Neural cell (in vitro differentiated cells): ENCODE measurements around the gene SUGCT. TPM values are rescaled to one million over a fixed set of nuclear protein-coding genes. Genes with fewer than 3 reads are reported as not detected.

Experiments used
- H2AFZ ChIP-seq: fragments of 200-600, 300-800 bp; sonication (generic), shearing (Covaris generic); 2 replicates; pipeline ENCODE4 v1.6.0; 2014; ENCODE audit warnings: low read depth, mild to moderate bottlenecking, antibody characterized with exemption, low read length, moderate library complexity
- H3F3A ChIP-seq: fragments of 200-600 bp; shearing (Covaris generic); 2 replicates; pipeline ENCODE4 v1.6.1; 2016; ENCODE audit warnings: mild to moderate bottlenecking, moderate library complexity, mixed read lengths, antibody characterized with exemption, low read length; ENCODE audit not compliant: insufficient read depth, poor library complexity, severe bottlenecking
- H3K27ac ChIP-seq: fragments of 200-600, 300-800 bp; sonication (generic), shearing (Covaris generic); 2 replicates; pipeline ENCODE4 v1.5.1; 2014; ENCODE audit warnings: mild to moderate bottlenecking, low read length, moderate library complexity
- H3K27me3 ChIP-seq: fragments of 300-800, 200-600 bp; sonication (generic), shearing (Covaris generic); 2 replicates; pipeline ENCODE4 v1.6.0; 2014; ENCODE audit warnings: mild to moderate bottlenecking, low read depth, low read length, moderate library complexity; ENCODE audit not compliant: insufficient read depth
- H3K36me3 ChIP-seq: fragments of 300-800, 200-600 bp; sonication (generic), shearing (Covaris generic); 2 replicates; pipeline ENCODE4 v1.5.1; 2014; ENCODE audit warnings: mild to moderate bottlenecking, antibody characterized with exemption, low read length, moderate library complexity; ENCODE audit not compliant: insufficient read depth
- H3K4me2 ChIP-seq: fragments of 300-800, 200-600 bp; sonication (generic), shearing (Covaris generic); 2 replicates; pipeline ENCODE4 v1.6.0; 2014; ENCODE audit warnings: mild to moderate bottlenecking, low read length
- H3K4me3 ChIP-seq: fragments of 300-800, 200-600 bp; sonication (generic), shearing (Covaris generic); 2 replicates; pipeline ENCODE4 v1.5.1; 2014; ENCODE audit warnings: mild to moderate bottlenecking, low read length, moderate library complexity
- H3K79me2 ChIP-seq: fragments of 200-600 bp; shearing (Covaris generic); replicated peaks from 2 replicates; pipeline ENCODE4 v1.6.0; 2014; ENCODE audit warnings: mild to moderate bottlenecking, low read length, moderate library complexity; ENCODE audit not compliant: insufficient read depth
- H3K9ac ChIP-seq: fragments of 300-800, 200-600 bp; sonication (generic), shearing (Covaris generic); 2 replicates; pipeline ENCODE4 v1.6.1; 2016; ENCODE audit warnings: mild to moderate bottlenecking, low read length, mixed read lengths
- H3K9me2 ChIP-seq: fragments of 200-600 bp; shearing (Covaris generic); 2 replicates; pipeline ENCODE4 v1.6.1; 2016; ENCODE audit warnings: mild to moderate bottlenecking, low read length, mixed read lengths; ENCODE audit not compliant: insufficient read depth
- H3K9me3 ChIP-seq: fragments of 200-600, 300-800 bp; sonication (generic), shearing (Covaris generic); 2 replicates; pipeline ENCODE4 v1.6.1; 2016; ENCODE audit warnings: mild to moderate bottlenecking, mixed run types, low read length, moderate library complexity, mixed read lengths
- H4K20me1 ChIP-seq: fragments of 200-600 bp; shearing (Covaris generic); 2 replicates; pipeline ENCODE4 v1.6.1; 2016; ENCODE audit warnings: mild to moderate bottlenecking, mixed run types; ENCODE audit not compliant: insufficient read depth
- CTCF ChIP-seq: fragments of 450-650 bp; IDR thresholded peaks from 2 replicates; pipeline ENCODE4 v1.5.1; 2014; ENCODE audit warnings: antibody characterized with exemption, mild to moderate bottlenecking, moderate library complexity; ENCODE audit not compliant: poor library complexity, severe bottlenecking
- EP300 ChIP-seq: fragments of 450-650 bp; conservative IDR thresholded peaks from 2 replicates; pipeline ENCODE4 v1.6.1; 2014; ENCODE audit warnings: antibody characterized with exemption, mild to moderate bottlenecking, moderate library complexity; ENCODE audit not compliant: poor library complexity, severe bottlenecking
- EZH2 ChIP-seq: fragments of 200-600, 300-800 bp; shearing (Covaris generic), sonication (generic); IDR thresholded peaks from 2 replicates; pipeline ENCODE4 v1.6.1; 2014; ENCODE audit warnings: antibody characterized with exemption, low read length, borderline replicate concordance, mild to moderate bottlenecking; ENCODE audit not compliant: insufficient read depth, poor library complexity, severe bottlenecking
- MXI1 ChIP-seq: fragments of 450-650 bp; conservative IDR thresholded peaks from 2 replicates; pipeline ENCODE4 v1.6.1; 2014; ENCODE audit warnings: antibody characterized with exemption, mild to moderate bottlenecking; ENCODE audit not compliant: poor library complexity, severe bottlenecking
- POLR2AphosphoS5 ChIP-seq: IDR thresholded peaks from 2 replicates; pipeline ENCODE4 v1.6.1; 2012
- RAD21 ChIP-seq: fragments of 450-650 bp; conservative IDR thresholded peaks from 2 replicates; pipeline ENCODE4 v1.6.1; 2014; ENCODE audit warnings: antibody characterized with exemption, mild to moderate bottlenecking, moderate library complexity
- REST ChIP-seq: IDR thresholded peaks from 2 replicates; pipeline ENCODE4 v1.6.1; 2012; ENCODE audit warnings: borderline replicate concordance
- SMC3 ChIP-seq: fragments of 450-650 bp; conservative IDR thresholded peaks from 2 replicates; pipeline ENCODE4 v1.6.1; 2014; ENCODE audit warnings: antibody characterized with exemption, mild to moderate bottlenecking, moderate library complexity; ENCODE audit not compliant: poor library complexity
- TAF1 ChIP-seq: IDR thresholded peaks from 2 replicates; pipeline ENCODE4 v1.6.1; 2012; ENCODE audit warnings: low read depth
- polyA plus RNA-seq: library from polyadenylated mRNA; depleted of rRNA; stranded (reverse); fragments of >200 nt; gene quantifications from 2 replicates; pipeline ENCODE4 v1.2.3, GENCODE V29; 2014

SUGCT gene
- polyA plus RNA-seq, 1 donor from 2014 or later = not detected

GRCh38 chr7:40283391-40283790, 148.6 kb downstream of the SUGCT start:
- TF ChIP-seq RAD21 (no peak), POLR2AphosphoS5 (no peak), TAF1 (no peak), CTCF (no peak), EP300 (no peak), SMC3 (no peak)
- H3F3A ChIP-seq = no peaks in the 10 kb centered on the region
- H2AFZ ChIP-seq = no peak overlapping the region
- no peak overlapping the region for H3K27ac ChIP-seq
- no peaks in the 10 kb centered on the region for H3K36me3 ChIP-seq
- no peak overlapping the region for H3K4me3 ChIP-seq
- no peaks in the 10 kb centered on the region for H4K20me1 ChIP-seq
- no peak overlapping the region for H3K4me2 ChIP-seq
- H3K9me3 ChIP-seq = no peaks in the 10 kb centered on the region
- H3K79me2 ChIP-seq = no peaks in the 10 kb centered on the region
- no peak overlapping the region for H3K9ac ChIP-seq
- H3K9me2 ChIP-seq = no peaks in the 10 kb centered on the region
- no peaks in the 10 kb centered on the region for H3K27me3 ChIP-seq

- H3K9me3 ChIP-seq = no peaks in the 10 kb centered on the region
- H2AFZ ChIP-seq = no peak overlapping the region
- no peaks in the 10 kb centered on the region for H3F3A ChIP-seq
- no peaks in the 10 kb centered on the region for H4K20me1 ChIP-seq
- H3K4me3 ChIP-seq = no peak overlapping the region
- no peaks in the 10 kb centered on the region for H3K27me3 ChIP-seq
- TF ChIP-seq EP300 (no peak), TAF1 (no peak), SMC3 (no peak), POLR2AphosphoS5 (no peak), RAD21 (no peak), CTCF (no peak), REST (no peak), EZH2 (no peak), MXI1 (no peak)
- H3K4me2 ChIP-seq = no peak overlapping the region
- H3K9me2 ChIP-seq = no peaks in the 10 kb centered on the region
- H3K9ac ChIP-seq = no peak overlapping the region
- no peak overlapping the region for H3K27ac ChIP-seq
- no peaks in the 10 kb centered on the region for H3K36me3 ChIP-seq
- no peaks in the 10 kb centered on the region for H3K79me2 ChIP-seq
Observed at GRCh38 chr7:40288827-40289226, 154.0 kb downstream of the SUGCT start.
